ENCODE measurements around the gene CHSY1. TPM values are rescaled to one million over a fixed set of nuclear protein-coding genes. Genes with fewer than 3 reads are reported as not detected.

Gene CHSY1
- total and polyA plus RNA-seq, 2 of the 13 experiments (the other 11 are each of a cell fraction or from before 2014, with no cell fraction given) = 13.3 to 13.7 TPM

GRCh38 chr15:101131489-101132389 is 120.1 kb downstream of the CHSY1 start (continued):
- TF ChIP-seq ZNF639 (CRISPR knock-in tag; conservative IDR thresholded peaks at IDR 0.05) (no peak), ZNF451 (CRISPR knock-in tag; IDR thresholded peaks at IDR 0.05) (no peak), ZMYM4 (CRISPR knock-in tag; IDR thresholded peaks at IDR 0.05) (no peak), KAT2B (IDR thresholded peaks at IDR 0.05; ENCODE audit: borderline replicate concordance, low read depth, low read length) (no peak), RXRB (CRISPR knock-in tag; IDR thresholded peaks at IDR 0.05; ENCODE audit: borderline replicate concordance) (0 out of 2 replicates have a peak, but pooled peaks have one; percentile 21), HNRNPLL (IDR thresholded peaks at IDR 0.05; ENCODE audit: low read depth, low read length, poor library complexity, severe bottlenecking) (no peak), ZNF644 (CRISPR knock-in tag; IDR thresholded peaks at IDR 0.05; ENCODE audit: low read depth) (peak; percentile 60; the same call in 1 of the 2 replicates), JUNB (CRISPR knock-in tag; IDR thresholded peaks at IDR 0.05; ENCODE audit: borderline replicate concordance) (no peak), JUND (CRISPR knock-in tag; IDR thresholded peaks at IDR 0.05) (no peak), ZNF552 (CRISPR knock-in tag; IDR thresholded peaks at IDR 0.05; ENCODE audit: borderline replicate concordance) (no peak), BCL6 (CRISPR knock-in tag; IDR thresholded peaks at IDR 0.05) (0 out of 2 replicates have a peak, but pooled peaks have one; percentile 15)
- TF ChIP-seq, protein P1, sequence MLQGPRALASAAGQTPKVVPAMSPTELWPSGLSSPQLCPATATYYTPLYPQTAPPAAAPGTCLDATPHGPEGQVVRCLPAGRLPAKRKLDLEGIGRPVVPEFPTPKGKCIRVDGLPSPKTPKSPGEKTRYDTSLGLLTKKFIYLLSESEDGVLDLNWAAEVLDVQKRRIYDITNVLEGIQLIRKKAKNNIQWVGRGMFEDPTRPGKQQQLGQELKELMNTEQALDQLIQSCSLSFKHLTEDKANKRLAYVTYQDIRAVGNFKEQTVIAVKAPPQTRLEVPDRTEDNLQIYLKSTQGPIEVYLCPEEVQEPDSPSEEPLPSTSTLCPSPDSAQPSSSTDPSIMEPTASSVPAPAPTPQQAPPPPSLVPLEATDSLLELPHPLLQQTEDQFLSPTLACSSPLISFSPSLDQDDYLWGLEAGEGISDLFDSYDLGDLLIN (CRISPR knock-in tag; IDR thresholded peaks at IDR 0.05; ENCODE audit: borderline replicate concordance) = no peak

All from HepG2 (cell line).